Neuron (in vitro differentiated cells): ENCODE results near the gene CCDC190.

Experiments
- H2AFZ ChIP-seq: one replicate; pipeline ENCODE4 v1.6.1; 2013; ENCODE audit warnings: low read depth, mild to moderate bottlenecking, inconsistent platforms, low read length, moderate library complexity
- H3K27me3 ChIP-seq: one replicate; pipeline ENCODE4 v1.6.1; 2013; ENCODE audit warnings: low read length; ENCODE audit not compliant: insufficient read depth
- H3K36me3 ChIP-seq: one replicate; pipeline ENCODE4 v1.6.1; 2013; ENCODE audit warnings: low read length; ENCODE audit not compliant: insufficient read depth
- H3K4me1 ChIP-seq: one replicate; pipeline ENCODE4 v1.6.1; 2013; ENCODE audit warnings: low read length; ENCODE audit not compliant: insufficient read depth
- H3K4me3 ChIP-seq: 2 replicates; pipeline ENCODE4 v1.5.1; 2013; ENCODE audit warnings: mild to moderate bottlenecking, low read length, moderate library complexity
- H3K9me3 ChIP-seq: one replicate; pipeline ENCODE4 v1.6.1; 2013; ENCODE audit warnings: low read length

CCDC190 gene

GRCh38 chr1:162861101-162861500 lies at the start of gene CCDC190:
Gene CCDC190 (minus strand): TSS chr1:162861175. CDS start chr1:162859646, 1,529 bp downstream.
- peaks cover 3% of the 10 kb centered on the region for H3K27me3 ChIP-seq
- H3K9me3 ChIP-seq, result no peaks in the 10 kb centered on the region
- H2AFZ ChIP-seq, result no peak within 1 kb of the TSS
- no peak within 1 kb of the TSS for H3K4me3 ChIP-seq
- no peaks in the 10 kb centered on the region for H3K36me3 ChIP-seq
- H3K4me1 ChIP-seq, result no peaks in the 10 kb centered on the region

DNA sequence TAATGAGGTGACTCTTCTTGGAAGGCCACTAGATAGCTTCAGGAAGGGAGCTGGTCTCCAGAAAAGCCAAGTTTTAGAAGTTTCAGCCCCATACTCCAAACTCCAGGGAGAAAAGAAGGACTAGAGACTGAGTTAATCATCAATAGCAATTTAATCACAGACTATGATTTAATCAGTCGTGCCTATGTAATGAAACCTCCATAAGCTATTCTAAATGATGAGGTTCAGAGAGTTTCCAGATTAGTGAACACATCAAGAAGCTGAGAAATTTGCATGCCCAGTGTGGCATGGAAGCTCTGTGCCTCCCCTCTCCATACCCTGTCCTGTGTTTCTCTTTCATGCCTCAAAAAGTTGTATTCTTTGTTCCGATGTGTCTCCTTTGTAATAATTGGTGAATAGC lies 49.2 kb upstream of the CCDC190 start:
- Histone ChIP-seq H3K36me3 (no peaks in the 10 kb centered on the region), H3K27me3 (no peaks in the 10 kb centered on the region), H3K4me1 (no peaks in the 10 kb centered on the region), H3K9me3 (no peaks in the 10 kb centered on the region), H3K4me3 (no peak overlapping the region), H2AFZ (no peak overlapping the region)

DNA sequence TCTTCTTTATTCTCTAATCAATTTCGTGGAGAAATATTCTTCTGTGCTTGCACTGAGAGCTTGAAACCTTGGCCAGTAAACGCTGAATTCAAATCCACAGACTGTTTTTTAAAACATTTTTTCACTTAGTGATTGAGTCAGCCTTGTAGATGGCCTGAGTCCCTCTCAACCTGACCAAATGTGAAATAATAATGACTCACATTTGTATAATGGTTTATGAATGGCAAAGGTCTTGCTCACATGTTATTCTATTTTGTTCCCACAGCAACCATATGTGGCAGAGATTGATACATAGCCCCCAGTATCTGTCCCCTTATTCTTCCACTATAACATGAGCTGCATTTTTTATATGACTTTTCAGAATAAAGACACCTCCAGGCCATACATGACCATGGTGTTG lies 47.8 kb upstream of the CCDC190 start:
- H3K4me3 ChIP-seq, result no peak overlapping the region
- H3K4me1 ChIP-seq, result no peaks in the 10 kb centered on the region
- no peak overlapping the region for H2AFZ ChIP-seq
- H3K9me3 ChIP-seq, result no peaks in the 10 kb centered on the region
- no peaks in the 10 kb centered on the region for H3K36me3 ChIP-seq
- no peaks in the 10 kb centered on the region for H3K27me3 ChIP-seq

- Histone ChIP-seq H2AFZ (no peak overlapping the region), H3K27me3 (no peaks in the 10 kb centered on the region), H3K36me3 (no peaks in the 10 kb centered on the region), H3K4me3 (no peak overlapping the region), H3K9me3 (no peaks in the 10 kb centered on the region), H3K4me1 (no peaks in the 10 kb centered on the region)
These were observed 47.3 kb upstream of the CCDC190 start for GRCh38 chr1:162908236-162908635.

- no peaks in the 10 kb centered on the region for H3K27me3 ChIP-seq
- H3K9me3 ChIP-seq, result no peaks in the 10 kb centered on the region
- no peak overlapping the region for H3K4me3 ChIP-seq
- no peaks in the 10 kb centered on the region for H3K4me1 ChIP-seq
- no peak overlapping the region for H2AFZ ChIP-seq
- H3K36me3 ChIP-seq, result no peaks in the 10 kb centered on the region
These were observed 45.5 kb upstream of the CCDC190 start for GRCh38 chr1:162906485-162906884.

DNA sequence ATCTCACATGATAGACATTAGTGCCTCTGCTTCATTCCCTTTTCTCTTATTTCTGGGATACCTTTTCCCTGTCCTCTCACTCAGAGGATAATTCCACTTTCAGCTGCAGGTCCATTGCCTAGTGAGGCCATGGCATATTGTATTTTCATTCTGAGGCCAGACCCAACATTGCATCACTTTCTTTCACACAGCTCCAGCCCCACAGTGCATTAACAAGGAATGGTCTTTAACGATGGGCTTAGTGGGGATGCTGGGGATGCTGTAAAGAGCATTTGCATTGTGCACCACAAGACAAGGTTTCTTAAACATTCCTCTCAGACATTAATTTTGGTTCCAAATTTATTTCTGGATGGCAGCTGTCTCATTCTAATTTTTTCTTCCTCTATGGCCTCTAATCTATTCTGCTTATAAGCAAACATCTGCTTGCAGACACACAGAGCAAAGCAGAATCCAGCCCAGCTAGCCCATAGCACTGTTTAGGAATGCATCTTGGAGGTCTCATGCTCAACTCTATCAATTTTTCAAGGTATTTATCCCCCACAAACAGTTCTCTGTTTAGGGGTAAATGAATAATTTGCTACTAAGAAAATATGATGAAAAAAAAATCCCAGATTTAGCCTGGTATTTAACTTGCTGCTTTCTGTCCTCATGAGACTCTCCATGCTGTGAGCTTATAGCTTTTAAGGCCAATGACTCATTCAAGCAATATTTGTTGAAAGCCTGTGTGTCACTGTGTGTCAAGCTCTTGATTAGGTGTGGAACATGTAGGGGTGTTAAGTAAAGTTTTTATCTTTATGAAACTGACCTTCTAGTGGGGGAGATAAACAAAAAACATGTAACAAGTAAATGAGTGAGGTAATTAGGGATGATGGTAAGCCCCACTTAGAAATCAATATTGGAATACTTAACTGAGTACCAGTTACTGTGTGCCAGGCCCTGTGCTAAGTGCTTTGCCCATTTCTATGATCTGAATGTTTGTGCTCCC lies 44.5 kb upstream of the CCDC190 start:
- Histone ChIP-seq H3K36me3 (no peaks in the 10 kb centered on the region), H3K4me1 (no peaks in the 10 kb centered on the region), H3K4me3 (no peak overlapping the region), H3K27me3 (no peaks in the 10 kb centered on the region), H3K9me3 (no peaks in the 10 kb centered on the region), H2AFZ (no peak overlapping the region)

DNA sequence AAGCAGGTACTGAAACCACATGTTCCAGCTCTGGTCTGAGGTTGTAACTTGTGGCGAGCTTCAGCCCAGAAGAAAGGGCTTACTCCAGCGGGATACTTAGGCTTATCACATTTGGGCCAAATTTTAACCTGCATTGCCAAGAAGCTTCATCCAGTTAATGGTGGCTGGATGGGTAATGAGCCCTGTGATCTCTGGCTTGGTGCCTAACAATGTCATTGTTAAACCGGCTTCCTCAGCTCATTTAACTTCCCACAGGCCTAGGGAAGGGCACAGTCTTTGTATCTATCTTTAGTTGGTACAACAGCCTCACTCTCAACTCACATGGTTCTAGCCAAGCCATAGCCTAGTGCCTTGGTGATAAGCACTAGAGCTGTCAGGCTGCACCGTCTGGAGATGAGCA lies 43.6 kb upstream of the CCDC190 start:
- no peak overlapping the region for H3K4me3 ChIP-seq

GRCh38 chr1:162904023-162904422 lies 43.0 kb upstream of the CCDC190 start:
- Histone ChIP-seq H2AFZ (no peak overlapping the region), H3K9me3 (no peaks in the 10 kb centered on the region), H3K4me3 (no peak overlapping the region), H3K4me1 (no peaks in the 10 kb centered on the region), H3K36me3 (no peaks in the 10 kb centered on the region), H3K27me3 (no peaks in the 10 kb centered on the region)

More for the DNA sequence above, 43.6 kb upstream of the CCDC190 start:
- Histone ChIP-seq H2AFZ (no peak overlapping the region), H3K36me3 (no peaks in the 10 kb centered on the region), H3K27me3 (no peaks in the 10 kb centered on the region), H3K9me3 (no peaks in the 10 kb centered on the region), H3K4me1 (no peaks in the 10 kb centered on the region)

GRCh38 chr1:162903246-162903645 lies 42.3 kb upstream of the CCDC190 start:
- no peak overlapping the region for H2AFZ ChIP-seq
- H3K36me3 ChIP-seq, result no peaks in the 10 kb centered on the region
- H3K4me3 ChIP-seq, result no peak overlapping the region
- H3K9me3 ChIP-seq, result no peaks in the 10 kb centered on the region
- no peaks in the 10 kb centered on the region for H3K4me1 ChIP-seq
- no peaks in the 10 kb centered on the region for H3K27me3 ChIP-seq

- Histone ChIP-seq H3K4me1 (no peaks in the 10 kb centered on the region), H3K27me3 (no peaks in the 10 kb centered on the region), H2AFZ (no peak overlapping the region), H3K36me3 (no peaks in the 10 kb centered on the region), H3K9me3 (no peaks in the 10 kb centered on the region), H3K4me3 (no peak overlapping the region)
These were observed 41.4 kb upstream of the CCDC190 start for GRCh38 chr1:162902416-162902815.

DNA sequence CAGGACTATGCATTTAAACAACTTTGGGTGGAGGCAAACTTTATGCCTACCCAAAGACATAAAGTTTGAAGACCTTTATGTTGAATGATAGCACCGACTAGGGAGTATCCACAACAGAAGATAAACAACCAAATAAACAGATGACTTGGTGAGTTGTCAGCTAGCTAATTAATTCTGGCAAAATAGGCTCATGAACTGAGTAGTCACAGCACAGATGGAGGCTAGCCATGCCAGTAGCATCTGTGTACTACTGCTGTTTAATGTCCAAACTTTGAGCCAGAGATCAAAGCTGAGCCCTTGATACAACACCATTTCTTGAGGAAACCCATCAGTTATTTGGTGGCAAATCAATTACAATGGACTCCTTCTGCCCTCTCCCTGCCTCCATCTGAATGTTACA lies 40.3 kb upstream of the CCDC190 start:
- no peaks in the 10 kb centered on the region for H3K36me3 ChIP-seq
- H3K27me3 ChIP-seq, result no peaks in the 10 kb centered on the region
- H3K9me3 ChIP-seq, result no peaks in the 10 kb centered on the region
- H3K4me1 ChIP-seq, result no peaks in the 10 kb centered on the region
- H3K4me3 ChIP-seq, result no peak overlapping the region
- H2AFZ ChIP-seq, result no peak overlapping the region

DNA sequence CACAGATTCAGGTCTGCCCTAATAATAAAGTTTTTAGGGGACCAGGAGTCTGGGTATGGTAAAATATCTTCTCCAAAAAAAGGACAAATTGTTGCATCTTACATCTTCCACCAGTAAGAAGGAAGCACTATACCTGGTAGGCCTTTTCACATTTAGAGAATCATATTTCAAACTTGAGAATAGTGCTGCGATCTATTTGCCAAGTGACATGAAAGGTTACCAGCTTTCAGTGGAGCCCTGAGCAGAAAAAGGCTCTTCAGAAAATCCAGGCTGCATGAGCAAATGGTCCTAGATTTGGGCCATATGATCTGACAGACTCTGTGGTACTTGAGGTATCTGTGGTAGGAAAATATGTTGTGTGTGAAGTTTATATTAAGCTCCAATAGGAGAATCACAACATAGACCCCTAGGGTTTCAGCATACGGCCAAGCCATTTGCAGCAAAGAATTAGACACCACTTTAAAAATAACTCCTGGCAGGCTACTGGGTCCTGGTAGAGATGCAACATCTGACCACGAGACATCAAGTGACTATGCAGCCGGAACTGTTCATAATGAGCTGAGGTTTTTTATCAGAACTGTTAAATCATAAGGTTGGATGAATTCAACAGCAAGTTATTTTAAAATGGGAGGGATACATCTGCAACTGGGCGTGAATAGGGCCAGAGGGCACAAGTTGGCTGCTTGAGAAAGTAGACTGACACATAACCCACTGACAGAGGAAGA lies 38.6 kb upstream of the CCDC190 start:
- no peaks in the 10 kb centered on the region for H3K9me3 ChIP-seq
- H3K27me3 ChIP-seq, result no peaks in the 10 kb centered on the region
- H3K36me3 ChIP-seq, result no peaks in the 10 kb centered on the region
- no peaks in the 10 kb centered on the region for H3K4me1 ChIP-seq
- H3K4me3 ChIP-seq, result no peak overlapping the region
- H2AFZ ChIP-seq, result no peak overlapping the region

GRCh38 chr1:162893612-162893908 lies 32.6 kb upstream of the CCDC190 start:
- Histone ChIP-seq H3K9me3 (no peaks in the 10 kb centered on the region), H3K4me3 (no peak overlapping the region), H3K4me1 (no peaks in the 10 kb centered on the region), H3K27me3 (no peaks in the 10 kb centered on the region), H3K36me3 (no peaks in the 10 kb centered on the region), H2AFZ (no peak overlapping the region)
